Psoas muscle (tissue), 8 donors: ENCODE data around the gene MGAT3. TPM values are rescaled to one million over a fixed set of nuclear protein-coding genes. Genes with fewer than 3 reads are reported as not detected.
A peak's percentile ranks its signal among the peaks of the same experiment; 100 is the strongest.
"Not testable (repeated sequence)": the region's sequence is repeated elsewhere in the genome, so short reads cannot be mapped to it uniquely, and the experiment has no call there.

Experiments
- ATAC-seq, 4 donors: fragments of 200-7000 bp; cut with Tn5 transposase; one replicate each; pipeline ENCODE4 v1.9.1; 2020; ENCODE audit warnings: moderate library complexity in 3 of 4, mild to moderate bottlenecking in 2 of 4
- DNase-seq, 2 donors: peaks; one replicate each; pipeline ENCODE4 v3.0.0-alpha.2; 2020
- H3K27ac ChIP-seq: fragments of 200-600 bp; one replicate; pipeline ENCODE4 v1.8.0; 2022
- H3K27me3 ChIP-seq, 3 donors: fragments of 200-600 bp in 1 of 3; one replicate each; pipeline versions ENCODE4 v1.6.1 to v1.8.0; 2013 to 2022; ENCODE audit warnings: low read length in 2 of 3, mild to moderate bottlenecking in 2 of 3, moderate library complexity in 1 of 3; ENCODE audit not compliant: insufficient read depth in 3 of 3
- H3K36me3 ChIP-seq, 2 donors: fragments of 200-600 bp in 1 of 2; one replicate each; pipeline versions ENCODE4 v1.6.1 to v1.8.0; 2013 to 2022; ENCODE audit warnings: low read depth in 1 of 2, mild to moderate bottlenecking in 1 of 2, moderate library complexity in 1 of 2; ENCODE audit not compliant: insufficient read depth in 1 of 2
- H3K4me1 ChIP-seq: fragments of 200-600 bp; one replicate; pipeline ENCODE4 v1.8.0; 2022
- H3K4me3 ChIP-seq: fragments of 200-600 bp; one replicate; pipeline ENCODE4 v1.8.0; 2022; ENCODE audit warnings: mild to moderate bottlenecking
- H3K9me3 ChIP-seq: fragments of 200-600 bp; one replicate; pipeline ENCODE4 v1.8.0; 2022
- WGBS, 3 donors: extraction: QIAGEN DNeasy Blood & Tissue Kit; methylation state at CpG; one replicate each; pipeline versions ENCODE4 v1.1.6 to v1.1.7; 2013; 5-methylcytosine and 5-hydroxymethylcytosine counted together
- intact Hi-C, 2 donors: fragments of 100-400 bp; cut with DNase I; formaldehyde crosslinking; loops; one replicate each; pipeline versions ENCODE4 v1.11.0 to v1.14.2; 2022
- polyA plus RNA-seq, 3 donors: library from polyadenylated mRNA; stranded (reverse); fragments of 200-250 nt; gene quantifications; one replicate each; pipeline ENCODE4 v1.2.3, GENCODE V29; 2013
- total RNA-seq, 4 donors: library from RNA; stranded (reverse); fragmentation: NEBNext Ultra II Directional in 2 of 4; extraction: Animal tissue kit (Norgen Biotek cat#: 25700) in 2 of 4; gene quantifications; one replicate each; pipeline versions ENCODE4 v1.2.1 to v1.2.4, GENCODE V29; 2021 to 2023
- TF ChIP-seq, protein P1 (sequence below): fragments of 200-600 bp; IDR thresholded peaks from one replicate; pipeline ENCODE4 v1.8.0; 2022; ENCODE audit warnings: antibody characterized with exemption
- donor health status: healthy with polysubstance abuse.
- donor health status: DM: no; HTN: no; CAD: no; lungs with moderate emphysema.
- donor health status: Bipolar disorder and iron deficiency.
- donor health status: healthy.
- donor health status: DM: yes; HTN: yes; CAD: no.
- donor health status: DM: no; HTN: no; CAD: no.
- donor health status: DM: no; HTN: no; CAD: no.
- donor health status: DM: yes; HTN: yes; CAD: no.

MGAT3 gene
- total and polyA plus RNA-seq, 7 donors: 0.53 to 2.2 (median 1.4) TPM

DNA sequence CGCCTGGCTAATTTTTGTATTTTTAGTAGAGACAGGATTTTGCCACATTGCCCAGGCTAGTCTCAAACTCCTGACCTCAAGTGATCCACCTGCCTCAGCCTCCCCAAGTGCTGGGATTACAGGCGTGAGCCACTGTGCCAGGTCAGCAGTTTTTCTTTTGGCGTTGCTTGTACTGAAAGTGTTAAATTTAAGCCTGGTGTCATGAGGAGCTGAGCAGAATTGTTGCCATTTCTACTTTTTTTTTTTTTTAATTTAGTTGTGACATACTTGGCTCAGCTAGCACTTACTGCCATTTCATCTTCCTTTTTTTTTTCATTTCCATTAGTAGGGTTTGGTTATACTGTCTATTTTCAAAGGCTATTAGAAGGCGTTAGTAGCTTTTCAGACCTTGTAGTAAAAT is 46.5 kb upstream of the MGAT3 start:
- no peak for DNase-seq
- TF ChIP-seq, protein P1, sequence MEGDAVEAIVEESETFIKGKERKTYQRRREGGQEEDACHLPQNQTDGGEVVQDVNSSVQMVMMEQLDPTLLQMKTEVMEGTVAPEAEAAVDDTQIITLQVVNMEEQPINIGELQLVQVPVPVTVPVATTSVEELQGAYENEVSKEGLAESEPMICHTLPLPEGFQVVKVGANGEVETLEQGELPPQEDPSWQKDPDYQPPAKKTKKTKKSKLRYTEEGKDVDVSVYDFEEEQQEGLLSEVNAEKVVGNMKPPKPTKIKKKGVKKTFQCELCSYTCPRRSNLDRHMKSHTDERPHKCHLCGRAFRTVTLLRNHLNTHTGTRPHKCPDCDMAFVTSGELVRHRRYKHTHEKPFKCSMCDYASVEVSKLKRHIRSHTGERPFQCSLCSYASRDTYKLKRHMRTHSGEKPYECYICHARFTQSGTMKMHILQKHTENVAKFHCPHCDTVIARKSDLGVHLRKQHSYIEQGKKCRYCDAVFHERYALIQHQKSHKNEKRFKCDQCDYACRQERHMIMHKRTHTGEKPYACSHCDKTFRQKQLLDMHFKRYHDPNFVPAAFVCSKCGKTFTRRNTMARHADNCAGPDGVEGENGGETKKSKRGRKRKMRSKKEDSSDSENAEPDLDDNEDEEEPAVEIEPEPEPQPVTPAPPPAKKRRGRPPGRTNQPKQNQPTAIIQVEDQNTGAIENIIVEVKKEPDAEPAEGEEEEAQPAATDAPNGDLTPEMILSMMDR: no peak
- H3K9me3 ChIP-seq: no peaks in the 10 kb centered on the region
- H3K4me3 ChIP-seq: no peak overlapping the region
- WGBS, 3 donors: 75 to 89% (median 84%) methylated on average over 4 of the region's 4 CpGs
- no peak overlapping the region for H3K27ac ChIP-seq
- no peak for ATAC-seq
- no peaks in the 10 kb centered on the region for H3K36me3 ChIP-seq
- H3K4me1 ChIP-seq: peaks cover 64% of the 10 kb centered on the region
- H3K27me3 ChIP-seq: no peaks in the 10 kb centered on the region
- intact Hi-C loops: no loop called here

DNA sequence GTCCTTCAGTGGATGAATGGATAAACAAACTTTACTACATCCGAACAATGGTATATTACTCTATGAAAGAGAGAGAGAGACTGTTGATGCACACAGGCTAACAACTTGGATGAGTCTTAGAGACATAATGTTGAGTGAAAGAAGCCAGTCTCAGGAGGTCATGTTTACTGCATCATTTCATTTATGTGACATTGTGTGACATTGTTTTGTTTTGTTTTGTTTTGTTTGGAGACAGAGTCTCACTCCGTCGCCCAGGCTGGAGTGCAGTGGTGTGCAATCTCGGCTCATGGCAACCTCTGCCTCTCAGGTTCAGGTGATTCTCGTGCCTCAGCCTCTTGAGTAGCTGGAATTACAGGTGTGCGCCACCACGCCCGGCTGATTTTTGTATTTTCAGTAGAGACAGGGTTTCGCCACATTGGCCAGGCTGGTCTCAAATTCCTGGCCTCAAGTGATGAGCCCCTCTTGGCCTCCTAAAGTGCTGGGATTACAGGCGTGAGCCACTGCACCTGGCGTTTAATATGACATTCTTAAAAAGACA is 44.9 kb upstream of the MGAT3 start:
- H3K4me3 ChIP-seq, H3K9me3 ChIP-seq, H3K27me3 ChIP-seq, H3K27ac ChIP-seq, ATAC-seq, intact Hi-C loops, DNase-seq: not testable (repeated sequence)
- Histone ChIP-seq H3K4me1 (peaks cover 78% of the 10 kb centered on the region), H3K36me3 (peaks cover 0 to 11% of the 10 kb centered on the region in 2 donors)
- WGBS, 3 donors: 63 to 66% (median 64%) methylated on average over 11 of the region's 11 CpGs

DNA sequence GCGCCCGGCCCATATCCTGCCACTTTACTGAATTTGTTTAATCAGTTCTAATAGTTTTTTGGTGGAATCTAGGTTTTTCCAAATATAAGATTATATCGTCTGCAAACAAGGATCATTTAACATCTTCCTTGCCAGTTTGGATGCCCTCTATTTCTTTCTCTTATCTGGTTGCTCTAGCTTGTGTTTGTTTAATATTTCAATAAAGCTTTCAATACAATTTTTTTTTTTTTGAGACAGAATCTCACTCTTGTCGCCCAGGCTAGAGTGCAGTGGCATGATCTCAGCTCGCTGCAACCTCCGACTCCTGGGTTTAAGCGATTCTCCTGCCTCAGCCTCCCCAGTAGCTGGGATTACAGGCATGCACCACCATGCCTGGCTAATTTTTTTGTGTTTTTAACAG is 43.6 kb upstream of the MGAT3 start:
- Histone ChIP-seq H3K4me1 (peaks cover 73% of the 10 kb centered on the region), H3K36me3 (peaks cover 0 to 25% of the 10 kb centered on the region in 2 donors)
- ATAC-seq, H3K4me3 ChIP-seq, H3K27me3 ChIP-seq, DNase-seq, H3K9me3 ChIP-seq, H3K27ac ChIP-seq, intact Hi-C loops: not testable (repeated sequence)
- 88 to 92% (median 90%) methylated on average over 7 of the region's 7 CpGs for WGBS, 3 donors

DNA sequence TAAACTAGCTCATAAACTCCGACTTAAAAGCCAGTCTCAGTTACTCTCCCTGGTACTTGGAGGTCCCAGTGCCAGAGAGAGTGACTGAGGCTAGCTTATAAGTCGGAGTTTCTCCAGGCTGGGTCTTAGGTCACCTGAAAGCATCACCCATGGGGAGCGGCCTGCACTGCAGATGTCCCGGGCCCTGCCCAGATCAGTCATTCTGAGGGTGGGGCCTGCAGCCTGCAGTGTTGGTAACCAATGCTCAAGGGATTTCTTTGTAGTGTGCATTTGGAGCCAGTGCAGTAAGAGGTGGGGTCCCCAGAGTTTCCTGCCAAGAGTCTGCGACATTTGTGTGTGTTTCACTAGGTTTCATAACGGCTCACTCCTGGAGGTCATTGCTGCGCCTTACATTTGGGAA is 42.4 kb upstream of the MGAT3 start:
- 60 to 68% (median 64%) methylated on average over 7 of the region's 7 CpGs for WGBS, 3 donors
- Histone ChIP-seq H3K36me3 (peaks cover 2 to 36% of the 10 kb centered on the region in 2 donors), H3K4me1 (peaks cover 61% of the 10 kb centered on the region), H3K4me3 (no peak overlapping the region), H3K27me3 (no peaks in the 10 kb centered on the region), H3K27ac (peak overlapping the region; percentile 56), H3K9me3 (no peaks in the 10 kb centered on the region)
- DNase-seq (no peak), ATAC-seq (peak in 3 of 4 donors; percentile 15 to 19 (median 18))
- TF ChIP-seq, protein P1: no peak
- intact Hi-C loops: no loop called here

DNA sequence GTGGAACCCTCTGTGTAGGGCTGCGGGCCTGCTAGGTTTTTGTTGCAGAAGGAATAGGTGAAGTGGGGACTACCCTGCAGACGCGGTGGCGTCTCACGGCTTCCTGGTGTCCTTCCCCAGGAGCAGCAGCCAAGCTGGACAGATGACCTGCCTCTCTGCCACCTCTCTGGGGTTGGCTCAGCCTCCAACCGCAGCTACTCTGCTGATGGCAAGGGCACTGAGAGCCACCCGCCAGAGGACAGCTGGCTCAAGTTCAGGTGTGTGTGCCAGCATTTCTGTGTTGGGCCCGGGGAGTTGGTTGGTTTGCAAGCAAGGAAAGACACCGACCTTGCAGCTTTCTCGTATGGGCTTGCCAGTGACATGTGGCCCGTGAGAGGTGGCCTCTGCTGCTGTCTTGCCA is 41.9 kb upstream of the MGAT3 start:
- H3K4me1 ChIP-seq: peaks cover 56% of the 10 kb centered on the region
- peaks cover 2 to 41% of the 10 kb centered on the region in 2 donors for H3K36me3 ChIP-seq
- ATAC-seq (peak; percentile 95 to 98 (median 95)), DNase-seq (peak; percentile 74 to 87)
- WGBS, 3 donors: 23 to 24% (median 24%) methylated on average over 11 of the region's 11 CpGs
- TF ChIP-seq, protein P1: no peak
- H3K27me3 ChIP-seq: no peaks in the 10 kb centered on the region
- intact Hi-C loops: no loop called here
- H3K4me3 ChIP-seq: no peak overlapping the region
- peak overlapping the region; percentile 66 for H3K27ac ChIP-seq
- no peaks in the 10 kb centered on the region for H3K9me3 ChIP-seq

DNA sequence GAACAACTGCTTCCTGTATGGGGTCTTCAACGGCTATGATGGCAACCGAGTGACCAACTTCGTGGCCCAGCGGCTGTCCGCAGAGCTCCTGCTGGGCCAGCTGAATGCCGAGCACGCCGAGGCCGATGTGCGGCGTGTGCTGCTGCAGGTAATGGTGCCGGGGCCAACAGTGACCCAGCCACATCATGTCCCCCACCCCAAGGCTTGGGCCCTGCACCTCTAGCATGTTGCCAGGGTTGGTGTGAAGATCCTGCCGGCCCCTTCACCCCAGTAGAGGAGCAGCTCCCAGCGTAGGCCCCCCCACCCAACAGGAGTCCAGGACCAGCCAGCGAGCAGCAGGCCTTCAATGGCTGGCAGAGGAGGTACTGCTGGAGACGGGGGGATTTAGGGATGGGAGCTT is 41.3 kb upstream of the MGAT3 start:
- WGBS, 3 donors: 88 to 93% (median 89%) methylated on average over 16 of the region's 16 CpGs
- TF ChIP-seq, protein P1: no peak
- no peak overlapping the region for H3K4me3 ChIP-seq
- H3K27me3 ChIP-seq: no peaks in the 10 kb centered on the region
- no peak for DNase-seq
- H3K4me1 ChIP-seq: peaks cover 50% of the 10 kb centered on the region
- peak in 1 of 4 donors; percentile 3 for ATAC-seq
- intact Hi-C loops: no loop called here
- no peaks in the 10 kb centered on the region for H3K9me3 ChIP-seq
- peak overlapping the region; percentile 66 for H3K27ac ChIP-seq
- H3K36me3 ChIP-seq: peaks cover 2 to 48% of the 10 kb centered on the region in 2 donors
